HG03064 (cell line): ENCODE measurements around the gene IL12A.

ENCODE experiments used
- ATAC-seq: cut with Tn5 transposase; IDR thresholded peaks from one replicate; pipeline ENCODE4 v1.9.1; 2021; ENCODE audit warnings: low read depth; ENCODE audit not compliant: unreplicated experiment

Gene IL12A

GRCh38 chr3:160022068-160022467 lies 33.4 kb downstream of the IL12A start:
- ATAC-seq = no peak

- ATAC-seq = no peak
Observed at GRCh38 chr3:160023476-160023875, 34.8 kb downstream of the IL12A start.

DNA sequence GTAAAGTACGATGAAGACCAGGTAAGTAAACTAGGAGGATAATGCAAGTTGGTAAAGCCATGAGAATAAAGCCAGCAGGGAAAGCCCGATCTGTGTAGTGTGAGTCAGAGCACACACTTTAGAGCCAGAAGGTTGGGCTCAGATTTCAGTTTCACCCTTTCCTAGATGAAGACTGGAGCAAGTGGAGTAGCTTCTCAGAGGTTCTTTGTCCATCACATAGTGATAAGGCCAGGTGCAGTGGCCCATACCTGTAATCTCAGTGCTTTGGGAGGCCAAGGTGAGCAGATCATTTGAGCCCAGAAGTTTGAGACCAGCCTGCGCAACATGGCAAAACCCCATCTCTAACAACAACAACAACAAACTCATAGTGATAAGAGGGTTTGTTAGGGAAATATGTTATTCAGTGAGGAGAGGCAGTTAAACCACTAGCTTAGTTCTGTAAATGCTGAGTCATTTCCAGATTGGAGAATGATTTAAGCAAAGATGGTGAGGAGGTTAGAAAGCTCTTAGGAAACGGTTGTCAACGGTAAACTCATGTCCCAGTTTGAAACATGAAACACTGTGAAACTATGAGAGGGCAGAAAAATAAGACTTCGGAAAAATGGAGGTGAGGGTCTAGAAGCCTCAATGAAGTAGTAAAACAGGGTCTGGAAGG lies 39.0 kb downstream of the IL12A start:
- ATAC-seq = peak; percentile 87

DNA sequence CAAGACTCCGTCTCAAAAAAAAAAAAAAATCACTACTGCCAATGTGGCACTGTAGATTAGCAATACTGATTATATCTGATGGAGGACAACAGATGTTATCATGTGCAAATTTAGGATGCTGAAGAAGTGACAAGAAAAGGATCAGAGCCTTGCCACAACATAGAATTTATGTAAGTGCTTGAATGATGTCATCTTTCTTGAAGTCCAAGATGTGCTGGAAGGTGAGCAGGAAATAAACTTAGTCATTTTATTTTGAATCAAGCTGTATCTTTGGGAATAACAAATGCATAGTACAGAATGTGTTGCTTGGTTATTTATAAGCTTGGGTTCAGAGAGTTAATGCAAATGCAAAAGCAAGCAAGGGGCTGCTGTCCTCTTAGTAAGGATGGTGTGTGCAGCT lies 47.1 kb downstream of the IL12A start:
- no peak for ATAC-seq

- ATAC-seq = no peak
Observed at GRCh38 chr3:160038862-160039562, 50.4 kb downstream of the IL12A start.

DNA sequence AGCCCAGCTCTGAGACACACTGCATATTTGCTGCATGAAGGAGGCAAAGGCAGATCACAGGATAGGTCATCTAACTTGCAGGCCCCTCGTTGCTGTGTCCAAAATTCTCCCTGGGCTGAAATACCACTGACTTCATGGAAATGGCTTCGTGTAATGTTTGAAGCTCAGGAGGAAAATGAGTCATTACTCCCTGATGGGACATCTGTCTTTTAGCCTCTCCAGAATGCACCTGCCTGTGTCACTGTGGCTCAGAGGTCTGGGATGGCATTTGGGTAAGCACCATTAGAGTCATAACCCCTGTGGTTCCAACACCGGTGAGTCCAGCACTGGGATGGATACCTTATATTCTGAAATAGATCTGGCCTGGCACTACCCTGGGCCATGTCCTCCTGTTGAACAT lies 51.5 kb downstream of the IL12A start:
- ATAC-seq = no peak

DNA sequence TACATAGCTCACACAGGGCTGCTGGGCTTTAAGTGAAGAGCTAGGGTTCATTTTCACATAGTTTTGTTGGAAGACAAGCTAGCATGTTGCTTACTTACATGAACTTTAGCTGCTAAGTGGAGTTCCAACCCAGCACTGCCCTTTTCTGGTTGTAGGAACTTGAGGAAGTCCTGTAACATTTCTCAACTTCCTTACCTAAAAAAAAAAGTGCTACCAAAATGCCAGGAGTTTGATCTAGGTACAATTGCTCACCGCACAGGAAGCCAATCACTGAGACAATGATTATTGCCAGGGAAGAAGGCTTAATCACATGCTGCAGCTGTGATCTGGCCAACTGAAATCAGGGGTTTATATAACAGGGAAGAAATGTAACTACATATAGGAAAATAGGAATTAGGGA lies 52.8 kb downstream of the IL12A start:
- ATAC-seq = no peak

- ATAC-seq = no peak
Observed at GRCh38 chr3:160044121-160044520, 55.5 kb downstream of the IL12A start.
